OCI-LY1 (cell line): ENCODE measurements around the gene CREB3.

Experiments
- H2AFZ ChIP-seq: fragments of 200-600 bp; sonication (generic), shearing (Covaris generic); 2 replicates; pipeline ENCODE4 v1.6.0; 2014; ENCODE audit warnings: antibody characterized with exemption, mild to moderate bottlenecking, low read length
- H3F3A ChIP-seq: fragments of 200-600 bp; sonication (generic), shearing (Covaris generic); 2 replicates; pipeline ENCODE4 v1.6.0; 2014; ENCODE audit warnings: mild to moderate bottlenecking, antibody characterized with exemption, low read length, moderate library complexity; ENCODE audit not compliant: insufficient read depth
- H3K27ac ChIP-seq: fragments of 200-600 bp; sonication (generic); 2 replicates; pipeline ENCODE4 v1.5.1; 2014; ENCODE audit warnings: low read length, mixed run types, mild to moderate bottlenecking, low read depth; ENCODE audit not compliant: poor library complexity, severe bottlenecking
- H3K27me3 ChIP-seq: fragments of 200-600 bp; sonication (generic); 2 replicates; pipeline ENCODE4 v1.6.0; 2014; ENCODE audit warnings: antibody characterized with exemption, mild to moderate bottlenecking, low read length, moderate library complexity; ENCODE audit not compliant: insufficient read depth
- H3K36me3 ChIP-seq: fragments of 200-600 bp; sonication (generic); 2 replicates; pipeline ENCODE4 v1.6.1; 2014; ENCODE audit warnings: mild to moderate bottlenecking, antibody characterized with exemption, low read length, moderate library complexity, mixed read lengths; ENCODE audit not compliant: insufficient read depth
- H3K4me1 ChIP-seq: fragments of 200-600 bp; sonication (generic); 2 replicates; pipeline ENCODE4 v1.5.1; 2014; ENCODE audit warnings: mild to moderate bottlenecking, low read length, moderate library complexity; ENCODE audit not compliant: insufficient read depth, severe bottlenecking
- H3K4me2 ChIP-seq: fragments of 200-600 bp; sonication (generic), shearing (Covaris generic); 2 replicates; pipeline ENCODE4 v1.6.1; 2014; ENCODE audit warnings: low read length
- H3K4me3 ChIP-seq: fragments of 200-600 bp; sonication (generic); 2 replicates; pipeline ENCODE4 v1.5.1; 2014; ENCODE audit warnings: low read length, low read depth, mild to moderate bottlenecking, mixed read lengths; ENCODE audit not compliant: poor library complexity, severe bottlenecking
- H3K79me2 ChIP-seq: fragments of 200-600 bp; shearing (Covaris generic); 2 replicates; pipeline ENCODE4 v1.6.1; 2016; ENCODE audit warnings: mixed run types, low read length, mixed read lengths; ENCODE audit not compliant: insufficient read depth
- H3K9ac ChIP-seq: fragments of 200-600 bp; sonication (generic), shearing (Covaris generic); 2 replicates; pipeline ENCODE4 v1.6.1; 2014; ENCODE audit warnings: mild to moderate bottlenecking, low read length, mixed read lengths
- H3K9me2 ChIP-seq: fragments of 200-600 bp; sonication (generic), shearing (Covaris generic); 2 replicates; pipeline ENCODE4 v1.6.1; 2014; ENCODE audit warnings: low read depth, mild to moderate bottlenecking, low read length, mixed read lengths
- H3K9me3 ChIP-seq: fragments of 200-600 bp; shearing (Covaris generic); 2 replicates; pipeline ENCODE4 v1.6.1; 2014; ENCODE audit warnings: low read length, mixed read lengths
- H4K20me1 ChIP-seq: fragments of 200-600 bp; sonication (generic), shearing (Covaris generic); 2 replicates; pipeline ENCODE4 v1.6.0; 2016; ENCODE audit warnings: mild to moderate bottlenecking, low read length; ENCODE audit not compliant: insufficient read depth
- CTCF ChIP-seq: fragments of 200-600 bp; sonication (generic), shearing (Covaris generic); IDR thresholded peaks from 2 replicates; pipeline ENCODE4 v1.5.1; 2017; ENCODE audit warnings: mild to moderate bottlenecking, antibody characterized with exemption, low read length, moderate library complexity, mixed read lengths
- EZH2 ChIP-seq: fragments of 200-600 bp; sonication (generic), shearing (Covaris generic); IDR thresholded peaks from 2 replicates; pipeline ENCODE4 v1.8.0; 2017; ENCODE audit warnings: borderline replicate concordance, mixed run types, mild to moderate bottlenecking, antibody characterized with exemption, low read length, moderate library complexity, mixed read lengths

The CREB3 gene

GRCh38 chr9:35771943-35772342 is 39.5 kb downstream of the CREB3 start:
- Histone ChIP-seq H3K4me1 (peaks cover 40% of the 10 kb centered on the region), H3K4me3 (no peak overlapping the region), H3K9me2 (no peaks in the 10 kb centered on the region), H3K36me3 (no peaks in the 10 kb centered on the region), H3F3A (no peaks in the 10 kb centered on the region), H3K27me3 (no peaks in the 10 kb centered on the region), H2AFZ (no peak overlapping the region), H3K9me3 (no peaks in the 10 kb centered on the region), H3K27ac (no peak overlapping the region), H3K4me2 (no peak overlapping the region), H3K9ac (no peak overlapping the region), H3K79me2 (no peaks in the 10 kb centered on the region), H4K20me1 (no peaks in the 10 kb centered on the region)
- TF ChIP-seq EZH2 (no peak), CTCF (no peak)

- peak overlapping the region; percentile 88 for H3K27ac ChIP-seq
- peak overlapping the region; percentile 20 for H3K4me3 ChIP-seq
- peak overlapping the region; percentile 35; the same call in 1 of the 2 replicates for H3K9ac ChIP-seq
- H3K79me2 ChIP-seq: no peaks in the 10 kb centered on the region
- H3K9me3 ChIP-seq: no peaks in the 10 kb centered on the region
- peaks cover 40% of the 10 kb centered on the region for H3K4me1 ChIP-seq
- TF ChIP-seq CTCF (no peak), EZH2 (no peak)
- no peaks in the 10 kb centered on the region for H3K36me3 ChIP-seq
- H3K4me2 ChIP-seq: peak overlapping the region; percentile 51
- H4K20me1 ChIP-seq: no peaks in the 10 kb centered on the region
- no peaks in the 10 kb centered on the region for H3F3A ChIP-seq
- H3K9me2 ChIP-seq: no peaks in the 10 kb centered on the region
- H3K27me3 ChIP-seq: no peaks in the 10 kb centered on the region
- no peak overlapping the region for H2AFZ ChIP-seq
These were observed 42.6 kb downstream of the CREB3 start for GRCh38 chr9:35774907-35775635.

- Histone ChIP-seq H3K79me2 (no peaks in the 10 kb centered on the region), H3K27me3 (no peaks in the 10 kb centered on the region), H3K9me2 (no peaks in the 10 kb centered on the region), H2AFZ (no peak overlapping the region), H3K9ac (peak overlapping the region; percentile 35; the same call in 1 of the 2 replicates), H4K20me1 (no peaks in the 10 kb centered on the region), H3F3A (no peaks in the 10 kb centered on the region), H3K4me1 (peaks cover 34% of the 10 kb centered on the region), H3K4me3 (peak overlapping the region; percentile 20), H3K4me2 (peak overlapping the region; percentile 51), H3K36me3 (no peaks in the 10 kb centered on the region), H3K9me3 (no peaks in the 10 kb centered on the region), H3K27ac (peak overlapping the region; percentile 88)
- no peak for TF ChIP-seq CTCF
- TF ChIP-seq EZH2: no peak
These were observed 43.6 kb downstream of the CREB3 start for GRCh38 chr9:35776018-35776417.
